Right lobe of liver (tissue), 4 donors: Measurements from ENCODE around the gene NDUFA7.

Experiments used
- POLR2A ChIP-seq: fragments of 450-650 bp; IDR thresholded peaks from one replicate; pipeline ENCODE4 v1.6.1; 2017; ENCODE audit warnings: antibody characterized with exemption, mild to moderate bottlenecking
- TF ChIP-seq, protein P1 (sequence below), 4 donors: fragments of 200-600 bp in 3 of 4; fragments of 450-650 bp in 1 of 4; IDR thresholded peaks; one replicate each; pipeline versions ENCODE4 v1.5.1 to v1.8.0; 2016 to 2022; ENCODE audit warnings: antibody characterized with exemption in 4 of 4, mild to moderate bottlenecking in 2 of 4
- donor health status: DM: no; HTN: no; CAD: no.
- donor health status: DM: no; HTN: no; CAD: no.
- donor health status: DM: no; HTN: yes; CAD: no.

DNA sequence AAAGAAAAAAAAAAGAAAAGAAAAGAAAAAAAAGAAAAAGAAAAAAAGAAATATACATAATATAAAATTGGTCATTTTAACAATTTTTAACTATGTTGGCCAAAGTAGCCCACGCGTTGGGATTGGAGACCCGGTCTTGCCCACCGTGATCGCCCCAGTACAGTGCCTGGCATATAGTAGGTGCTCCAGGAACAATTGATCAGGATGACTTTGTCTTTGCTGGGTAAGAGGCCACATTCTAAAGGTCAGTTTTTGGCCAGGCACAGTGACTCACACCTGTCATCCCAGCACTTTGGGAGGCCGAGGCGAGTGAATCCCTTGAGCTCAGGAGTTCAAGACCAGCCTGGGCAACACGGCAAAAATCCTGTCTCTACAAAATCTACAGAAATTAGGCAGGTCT, 39.0 kb upstream of the NDUFA7 start:
- TF ChIP-seq, protein P1, sequence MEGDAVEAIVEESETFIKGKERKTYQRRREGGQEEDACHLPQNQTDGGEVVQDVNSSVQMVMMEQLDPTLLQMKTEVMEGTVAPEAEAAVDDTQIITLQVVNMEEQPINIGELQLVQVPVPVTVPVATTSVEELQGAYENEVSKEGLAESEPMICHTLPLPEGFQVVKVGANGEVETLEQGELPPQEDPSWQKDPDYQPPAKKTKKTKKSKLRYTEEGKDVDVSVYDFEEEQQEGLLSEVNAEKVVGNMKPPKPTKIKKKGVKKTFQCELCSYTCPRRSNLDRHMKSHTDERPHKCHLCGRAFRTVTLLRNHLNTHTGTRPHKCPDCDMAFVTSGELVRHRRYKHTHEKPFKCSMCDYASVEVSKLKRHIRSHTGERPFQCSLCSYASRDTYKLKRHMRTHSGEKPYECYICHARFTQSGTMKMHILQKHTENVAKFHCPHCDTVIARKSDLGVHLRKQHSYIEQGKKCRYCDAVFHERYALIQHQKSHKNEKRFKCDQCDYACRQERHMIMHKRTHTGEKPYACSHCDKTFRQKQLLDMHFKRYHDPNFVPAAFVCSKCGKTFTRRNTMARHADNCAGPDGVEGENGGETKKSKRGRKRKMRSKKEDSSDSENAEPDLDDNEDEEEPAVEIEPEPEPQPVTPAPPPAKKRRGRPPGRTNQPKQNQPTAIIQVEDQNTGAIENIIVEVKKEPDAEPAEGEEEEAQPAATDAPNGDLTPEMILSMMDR (IDR thresholded peaks at IDR 0.05) = no peak
- TF ChIP-seq POLR2A = no peak
